Measurements from ENCODE around the gene TMPRSS2. TPM values are rescaled to one million over a fixed set of nuclear protein-coding genes. Genes with fewer than 3 reads are reported as not detected.

Gene TMPRSS2
- total RNA-seq, 1 donor from 2014 or later, result 0.99 TPM

- Histone ChIP-seq H4K20me1 (ENCODE audit: low read depth) (peaks cover 7% of the 10 kb centered on the region), H2AFZ (replicated peaks) (no peak overlapping the region), H3K4me2 (no peak overlapping the region), H3K36me3 (no peaks in the 10 kb centered on the region), H3K27ac (no peak overlapping the region), H3K4me3 (no peak overlapping the region), H3K9me3 (ENCODE audit: low read depth) (no peaks in the 10 kb centered on the region), H3F3A (ENCODE audit: low read depth) (peaks cover 5% of the 10 kb centered on the region), H3K9ac (no peak overlapping the region), H3K79me2 (ENCODE audit: low read depth) (peaks cover 3% of the 10 kb centered on the region), H3K27me3 (peaks cover 35% of the 10 kb centered on the region), H3K4me1 (peaks cover 6% of the 10 kb centered on the region)
- Mint-ChIP-seq H3K27ac (no peak overlapping the region), H3K27me3 (ENCODE audit: insufficient read depth, low read depth) (peaks cover 27% of the 10 kb centered on the region), H3K36me3 (no peaks in the 10 kb centered on the region), H3K4me1 (no peaks in the 10 kb centered on the region), H3K4me3 (no peak overlapping the region), H3K9me3 (no peaks in the 10 kb centered on the region)
- no peak for TF ChIP-seq EZH2 (IDR thresholded peaks at IDR 0.05)
- TF ChIP-seq CTCF (IDR thresholded peaks at IDR 0.05), result no peak
- no peak for TF ChIP-seq EZH2phosphoT487 (IDR thresholded peaks at IDR 0.05)
- DNase-seq (ENCODE audit: low spot score), result no peak
Measured at GRCh38 chr21:41503331-41503730, 4.6 kb downstream of the TMPRSS2 start.

- Mint-ChIP-seq H3K36me3 (no peaks in the 10 kb centered on the region), H3K4me3 (no peak overlapping the region), H3K27me3 (ENCODE audit: insufficient read depth, low read depth) (peaks cover 23% of the 10 kb centered on the region), H3K4me1 (no peaks in the 10 kb centered on the region), H3K9me3 (no peaks in the 10 kb centered on the region), H3K27ac (no peak overlapping the region)
- Histone ChIP-seq H3K79me2 (ENCODE audit: low read depth) (peaks cover 3% of the 10 kb centered on the region), H3K4me2 (no peak overlapping the region), H3F3A (ENCODE audit: low read depth) (peaks cover 5% of the 10 kb centered on the region), H4K20me1 (ENCODE audit: low read depth) (peaks cover 7% of the 10 kb centered on the region), H3K27me3 (peaks cover 21% of the 10 kb centered on the region), H3K9me3 (ENCODE audit: low read depth) (no peaks in the 10 kb centered on the region), H3K27ac (no peak overlapping the region), H3K4me3 (no peak overlapping the region), H3K4me1 (peaks cover 6% of the 10 kb centered on the region), H3K9ac (no peak overlapping the region), H2AFZ (replicated peaks) (no peak overlapping the region), H3K36me3 (no peaks in the 10 kb centered on the region)
- no peak for DNase-seq (ENCODE audit: low spot score)
- TF ChIP-seq CTCF (IDR thresholded peaks at IDR 0.05), result no peak
- TF ChIP-seq EZH2 (IDR thresholded peaks at IDR 0.05), result no peak
- TF ChIP-seq EZH2phosphoT487 (IDR thresholded peaks at IDR 0.05), result no peak
Measured at GRCh38 chr21:41501919-41502318, 6.0 kb downstream of the TMPRSS2 start.

GRCh38 chr21:41500931-41501381, 7.0 kb downstream of the TMPRSS2 start:
- peaks cover 3% of the 10 kb centered on the region for H4K20me1 ChIP-seq (ENCODE audit: low read depth)
- Mint-ChIP-seq H3K4me1 (no peaks in the 10 kb centered on the region), H3K4me3 (no peak overlapping the region), H3K9me3 (no peaks in the 10 kb centered on the region), H3K36me3 (no peaks in the 10 kb centered on the region), H3K27me3 (ENCODE audit: insufficient read depth, low read depth) (peaks cover 14% of the 10 kb centered on the region), H3K27ac (no peak overlapping the region)
- no peak for DNase-seq (ENCODE audit: low spot score)
- H3K27me3 ChIP-seq, result peaks cover 12% of the 10 kb centered on the region
- no peaks in the 10 kb centered on the region for H3K36me3 ChIP-seq
- H3K4me2 ChIP-seq, result no peak overlapping the region
- peaks cover 3% of the 10 kb centered on the region for H3K79me2 ChIP-seq (ENCODE audit: low read depth)
- H3K9me3 ChIP-seq (ENCODE audit: low read depth), result no peaks in the 10 kb centered on the region
- no peak overlapping the region for H3K9ac ChIP-seq
- no peaks in the 10 kb centered on the region for H3K4me1 ChIP-seq
- no peak overlapping the region for H2AFZ ChIP-seq (replicated peaks)
- no peaks in the 10 kb centered on the region for H3F3A ChIP-seq (ENCODE audit: low read depth)
- H3K4me3 ChIP-seq, result no peak overlapping the region
- TF ChIP-seq EZH2phosphoT487 (IDR thresholded peaks at IDR 0.05) (no peak), CTCF (IDR thresholded peaks at IDR 0.05) (no peak), EZH2 (IDR thresholded peaks at IDR 0.05) (no peak)
- no peak overlapping the region for H3K27ac ChIP-seq
